Lung (tissue), 12 donors: ENCODE data around the gene CCDC192. TPM values are rescaled to one million over a fixed set of nuclear protein-coding genes. Genes with fewer than 3 reads are reported as not detected.
"Not testable (repeated sequence)": the region's sequence is repeated elsewhere in the genome, so short reads cannot be mapped to it uniquely, and the experiment has no call there.

ENCODE experiments used
- ATAC-seq: fragments of 200-7000 bp; cut with Tn5 transposase; one replicate; pipeline ENCODE4 v1.9.1; 2020; ENCODE audit warnings: moderate number of reproducible peaks; ENCODE audit not compliant: insufficient read depth, low FRiP score
- DNase-seq, 3 donors: peaks; one replicate each; pipeline ENCODE4 v3.0.0-alpha.2; 2013 to 2017
- H3K27ac ChIP-seq, 2 donors: one replicate each; pipeline ENCODE4 v1.5.1; 2013; ENCODE audit warnings: mild to moderate bottlenecking in 2 of 2, moderate library complexity in 2 of 2, control low read depth in 1 of 2, inconsistent platforms in 1 of 2, low read depth in 1 of 2, low read length in 1 of 2
- H3K27me3 ChIP-seq, 3 donors: one replicate each; pipeline ENCODE4 v1.5.1; 2013; ENCODE audit warnings: low read length in 2 of 3; ENCODE audit not compliant: control insufficient read depth in 3 of 3, insufficient read depth in 3 of 3
- H3K36me3 ChIP-seq, 4 donors: one replicate each; pipeline ENCODE4 v1.5.1; 2013; ENCODE audit warnings: low read length in 4 of 4, mild to moderate bottlenecking in 1 of 4, moderate library complexity in 1 of 4; ENCODE audit not compliant: control insufficient read depth in 4 of 4, insufficient read depth in 4 of 4
- H3K4me1 ChIP-seq, 5 donors: one replicate each; pipeline ENCODE4 v1.5.1; 2013; ENCODE audit warnings: low read length in 5 of 5, mild to moderate bottlenecking in 2 of 5, moderate library complexity in 1 of 5; ENCODE audit not compliant: control insufficient read depth in 5 of 5, insufficient read depth in 5 of 5
- H3K4me3 ChIP-seq: one replicate; pipeline ENCODE4 v1.5.1; 2013; ENCODE audit warnings: mild to moderate bottlenecking, control low read depth, moderate library complexity
- H3K9ac ChIP-seq, 2 donors: one replicate each; pipeline ENCODE4 v1.5.1; 2013; ENCODE audit warnings: low read length in 2 of 2, control low read depth in 1 of 2; ENCODE audit not compliant: insufficient read depth in 1 of 2
- H3K9me3 ChIP-seq, 4 donors: one replicate each; pipeline ENCODE4 v1.5.1; 2013; ENCODE audit warnings: low read length in 3 of 4, mild to moderate bottlenecking in 1 of 4, moderate library complexity in 1 of 4; ENCODE audit not compliant: control insufficient read depth in 4 of 4, insufficient read depth in 3 of 4
- CTCF ChIP-seq: IDR thresholded peaks from 2 replicates; pipeline ENCODE4 v1.5.1; 2012; ENCODE audit warnings: mild to moderate bottlenecking; ENCODE audit errors: control extremely low read depth, extremely low read depth
- WGBS, 2 donors: extraction: QIAGEN DNeasy Blood & Tissue Kit; methylation state at CpG; one replicate each; pipeline ENCODE4 v1.1.7; 2013; 5-methylcytosine and 5-hydroxymethylcytosine counted together
- polyA plus RNA-seq, 2 donors: library from polyadenylated mRNA; stranded (reverse); fragments of 200-250 nt; gene quantifications; one replicate each; pipeline ENCODE4 v1.2.1, GENCODE V29; 2013
- total RNA-seq, 2 donors: library from RNA; depleted of rRNA in 1 of 2; stranded (reverse); fragments of >200 nt in 1 of 2; gene quantifications; one replicate each; pipeline ENCODE4 v1.2.1, GENCODE V29; 2014 to 2021
- donor health status: control.
- donor health status: control.
- donor health status: Bipolar disorder and iron deficiency.
- donor health status: healthy.
- donor health status: DM: yes; HTN: yes; CAD: no.

Gene CCDC192
- total and polyA plus RNA-seq, 4 donors: 0.08 to 0.47 (median 0.40) TPM; not detected in 1

GRCh38 chr5:127723571-127723970, 20.4 kb downstream of the CCDC192 start:
- ATAC-seq (peak; percentile 58), DNase-seq (peak; percentile 21 to 74 (median 47))

DNA sequence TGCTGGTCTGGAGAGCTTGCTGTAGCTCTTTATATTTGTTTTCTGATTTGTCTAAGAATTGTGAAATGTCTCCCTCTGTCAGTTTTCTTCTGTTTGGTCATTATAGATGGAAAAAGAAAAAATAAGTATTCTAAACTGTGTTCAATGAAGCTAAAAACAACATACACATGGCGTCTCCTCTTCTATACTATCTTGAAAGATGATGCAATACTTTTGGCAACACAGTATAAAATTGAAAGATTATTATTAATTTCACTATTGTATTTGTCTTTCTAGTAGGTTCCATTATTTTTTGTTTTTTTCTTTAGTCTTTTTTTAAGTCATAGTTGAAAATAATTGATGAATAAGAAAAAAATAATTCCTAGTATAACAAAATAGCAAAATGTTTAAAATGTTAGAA, 22.5 kb downstream of the CCDC192 start:
- H3K4me3 ChIP-seq: no peak overlapping the region
- WGBS, 2 donors: 77 to 87% methylated on average over 1 of the region's 1 CpG
- H3K9ac ChIP-seq: no peak overlapping the region
- no peaks in the 10 kb centered on the region for H3K36me3 ChIP-seq
- H3K4me1 ChIP-seq: peaks cover 0 to 8% (median 2%) of the 10 kb centered on the region in 5 donors
- no peak for TF ChIP-seq CTCF
- no peak for ATAC-seq
- no peaks in the 10 kb centered on the region for H3K27me3 ChIP-seq
- peaks cover 0 to 5% (median 4%) of the 10 kb centered on the region in 4 donors for H3K9me3 ChIP-seq
- H3K27ac ChIP-seq: no peak overlapping the region
- no peak for DNase-seq

More at GRCh38 chr5:127723571-127723970, 20.4 kb downstream of the CCDC192 start:
- H3K27me3 ChIP-seq: no peaks in the 10 kb centered on the region
- no peak overlapping the region for H3K9ac ChIP-seq
- H3K36me3 ChIP-seq: no peaks in the 10 kb centered on the region
- 1 to 14% methylated on average over 2 of the region's 2 CpGs for WGBS, 2 donors
- no peak for TF ChIP-seq CTCF
- no peak overlapping the region for H3K4me3 ChIP-seq
- H3K9me3 ChIP-seq: peaks cover 0 to 7% (median 5%) of the 10 kb centered on the region in 4 donors
- peaks cover 0 to 8% (median 2%) of the 10 kb centered on the region in 5 donors for H3K4me1 ChIP-seq
- H3K27ac ChIP-seq: no peak overlapping the region

DNA sequence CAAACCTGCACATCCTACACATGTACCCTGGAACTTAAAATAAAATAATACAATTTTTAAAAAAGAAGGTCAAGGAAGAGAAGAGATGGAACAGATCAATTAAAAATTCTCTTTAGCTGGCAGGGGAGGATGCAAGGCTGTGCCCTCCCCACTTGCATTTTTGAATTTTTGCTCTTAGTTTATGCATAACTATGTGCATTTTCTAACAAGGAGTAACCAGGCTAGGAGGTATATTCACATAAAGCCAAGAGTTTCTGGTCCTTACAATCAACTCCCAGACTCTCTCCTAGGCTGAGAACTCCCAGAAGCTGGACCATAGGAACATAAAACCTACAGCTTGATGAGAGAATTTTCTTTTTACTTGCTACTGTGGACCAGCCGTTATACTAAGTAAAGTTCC, 29.8 kb downstream of the CCDC192 start:
- Histone ChIP-seq H3K36me3 (no peaks in the 10 kb centered on the region), H3K4me3 (no peak overlapping the region), H3K27ac (no peak overlapping the region), H3K27me3 (no peaks in the 10 kb centered on the region), H3K9me3 (peaks cover 0 to 4% (median 0%) of the 10 kb centered on the region in 4 donors), H3K9ac (no peak overlapping the region), H3K4me1 (no peaks in the 10 kb centered on the region)
- TF ChIP-seq CTCF: no peak
- ATAC-seq: no peak
- WGBS, 2 donors: 49 to 75% methylated on average over 1 of the region's 1 CpG
- no peak for DNase-seq

DNA sequence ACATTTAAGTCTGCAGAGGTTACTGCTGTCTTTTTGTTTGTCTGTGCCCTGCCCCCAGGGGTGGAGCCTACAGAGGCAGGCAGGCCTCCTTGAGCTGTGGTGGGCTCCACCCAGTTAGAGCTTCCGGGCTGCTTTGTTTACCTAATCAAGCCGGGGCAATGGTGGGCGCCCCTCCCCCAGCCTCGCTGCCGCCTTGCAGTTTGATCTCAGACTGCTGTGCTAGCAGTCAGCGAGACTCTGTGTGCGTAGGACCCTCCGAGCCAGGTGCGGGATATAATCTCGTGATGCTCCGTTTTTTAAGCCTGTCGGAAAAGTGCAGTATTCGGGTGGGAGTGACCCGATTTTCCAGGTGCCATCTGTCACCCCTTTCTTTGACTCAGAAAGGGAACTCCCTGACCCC, 36.2 kb downstream of the CCDC192 start:
- not testable (repeated sequence) for DNase-seq, H3K4me3 ChIP-seq, H3K9ac ChIP-seq, H3K27me3 ChIP-seq, H3K36me3 ChIP-seq, H3K9me3 ChIP-seq, H3K27ac ChIP-seq, ATAC-seq, H3K4me1 ChIP-seq
- WGBS, 2 donors: 65 to 84% methylated on average over 12 to 14 of the region's 14 CpGs
